Neural crest cell (in vitro differentiated cells): ENCODE data around the gene POLN. TPM values are rescaled to one million over a fixed set of nuclear protein-coding genes. Genes with fewer than 3 reads are reported as not detected.

Source experiments
- DNase-seq: peaks from one replicate; pipeline ENCODE4 v3.0.0; 2021; ENCODE audit warnings: low read depth, mixed read lengths, low spot score
- H3K27ac Mint-ChIP-seq: one replicate; pipeline ENCODE4 v1.8.0; 2021; ENCODE audit warnings: mild to moderate bottlenecking, mixed read lengths; ENCODE audit not compliant: unreplicated experiment
- H3K27me3 Mint-ChIP-seq: 2 replicates; pipeline ENCODE4 v1.8.0; 2021; ENCODE audit warnings: low read depth, mild to moderate bottlenecking, mixed read lengths
- H3K36me3 Mint-ChIP-seq: 2 replicates; pipeline ENCODE4 v1.8.0; 2021; ENCODE audit warnings: low read depth, mild to moderate bottlenecking, mixed read lengths
- H3K4me1 Mint-ChIP-seq: 2 replicates; pipeline ENCODE4 v1.8.0; 2021; ENCODE audit warnings: mixed read lengths
- H3K4me3 Mint-ChIP-seq: one replicate; pipeline ENCODE4 v1.8.0; 2021; ENCODE audit warnings: mild to moderate bottlenecking, mixed read lengths
- H3K9me3 Mint-ChIP-seq: 2 replicates; pipeline ENCODE4 v1.8.0; 2021; ENCODE audit warnings: mixed read lengths
- CTCF ChIP-seq: fragments of 200-600 bp; sonication (generic); conservative IDR thresholded peaks from 2 replicates; pipeline ENCODE4 v1.5.0; 2021; ENCODE audit warnings: antibody characterized with exemption, mild to moderate bottlenecking
- total RNA-seq: library from RNA; stranded (reverse); gene quantifications from 2 replicates; pipeline ENCODE4 v1.2.1, GENCODE V29; 2021

POLN gene
- total RNA-seq, 1 donor from 2014 or later = 5.6 TPM

GRCh38 chr4:2159931-2160330, 82.0 kb downstream of the POLN start:
- H3K27me3 Mint-ChIP-seq = no peaks in the 10 kb centered on the region
- H3K27ac Mint-ChIP-seq = peak overlapping the region; percentile 23
- no peak overlapping the region for H3K4me3 Mint-ChIP-seq
- DNase-seq = no peak
- H3K36me3 Mint-ChIP-seq = peaks cover 10% of the 10 kb centered on the region
- peaks cover 7% of the 10 kb centered on the region for H3K4me1 Mint-ChIP-seq
- no peak for TF ChIP-seq CTCF
- H3K9me3 Mint-ChIP-seq = peaks cover 3% of the 10 kb centered on the region

GRCh38 chr4:2155246-2155645, 86.7 kb downstream of the POLN start:
- no peak for TF ChIP-seq CTCF
- H3K4me3 Mint-ChIP-seq = no peak overlapping the region
- H3K4me1 Mint-ChIP-seq = peaks cover 4% of the 10 kb centered on the region
- no peak overlapping the region for H3K27ac Mint-ChIP-seq
- H3K27me3 Mint-ChIP-seq = no peaks in the 10 kb centered on the region
- peaks cover 2% of the 10 kb centered on the region for H3K36me3 Mint-ChIP-seq
- DNase-seq = no peak
- peaks cover 2% of the 10 kb centered on the region for H3K9me3 Mint-ChIP-seq

GRCh38 chr4:2154215-2154740, 87.6 kb downstream of the POLN start:
- H3K4me1 Mint-ChIP-seq = peaks cover 4% of the 10 kb centered on the region
- H3K27ac Mint-ChIP-seq = no peak overlapping the region
- peaks cover 2% of the 10 kb centered on the region for H3K9me3 Mint-ChIP-seq
- H3K36me3 Mint-ChIP-seq = peaks cover 2% of the 10 kb centered on the region
- no peaks in the 10 kb centered on the region for H3K27me3 Mint-ChIP-seq
- no peak overlapping the region for H3K4me3 Mint-ChIP-seq
- DNase-seq = no peak
- TF ChIP-seq CTCF = no peak

- H3K9me3 Mint-ChIP-seq = peaks cover 2% of the 10 kb centered on the region
- H3K4me3 Mint-ChIP-seq = no peak overlapping the region
- H3K27ac Mint-ChIP-seq = no peak overlapping the region
- TF ChIP-seq CTCF = no peak
- peaks cover 3% of the 10 kb centered on the region for H3K4me1 Mint-ChIP-seq
- no peaks in the 10 kb centered on the region for H3K27me3 Mint-ChIP-seq
- no peak for DNase-seq
- peaks cover 2% of the 10 kb centered on the region for H3K36me3 Mint-ChIP-seq
Measured at GRCh38 chr4:2151544-2151943, 90.4 kb downstream of the POLN start.

- Mint-ChIP-seq H3K9me3 (peaks cover 2% of the 10 kb centered on the region), H3K4me1 (no peaks in the 10 kb centered on the region), H3K36me3 (peaks cover 2% of the 10 kb centered on the region), H3K4me3 (no peak overlapping the region), H3K27ac (no peak overlapping the region), H3K27me3 (no peaks in the 10 kb centered on the region)
- DNase-seq = no peak
- TF ChIP-seq CTCF = no peak
Measured at GRCh38 chr4:2150076-2150475, 91.8 kb downstream of the POLN start.
